HepG2 (cell line): Measurements from ENCODE around the gene ATOH8. TPM values are rescaled to one million over a fixed set of nuclear protein-coding genes. Genes with fewer than 3 reads are reported as not detected.

Source experiments
- ATAC-seq: fragments of 200-7000 bp; cut with Tn5 transposase; 3 replicates; pipeline ENCODE4 v1.9.1; 2020; ENCODE audit warnings: mild to moderate bottlenecking, moderate library complexity
- BruUV-seq: library from RNA; stranded (reverse); fragments of 400-500 nt; replicated peaks from 2 replicates; lab custom pipeline; 2021; lab: Mats Ljungman, UMichigan
- CTCF ChIA-PET: fragments of 300-600 bp; formaldehyde crosslinking; extraction: SDS; loops from one replicate; lab custom pipeline; 2021; ENCODE audit warnings: low total read pairs, inconsistent platforms, low intra/inter-chr PET ratio; lab: Yijun Ruan, JAX
- POLR2A ChIA-PET: fragments of 350-600 bp; sonication (Branson Sonifier 250); formaldehyde crosslinking; loops from one replicate; lab custom pipeline; 2020; ENCODE audit warnings: antibody characterized with exemption, inconsistent platforms; lab: Yijun Ruan, JAX
- DNase-seq: peaks from one replicate; pipeline ENCODE4 v3.0.0-alpha.2; 2015; ENCODE audit warnings: low spot score
- FAIRE-seq: peaks from 3 replicates; lab custom pipeline; 2011; peaks lifted over from hg19 to GRCh38; lab: Jason Lieb, UNC
- H2AFZ ChIP-seq: one replicate; pipeline ENCODE4 v1.6.1; 2011; ENCODE audit warnings: low read length, inconsistent platforms
- H3K27ac ChIP-seq: fragments of 300-600 bp; 3 replicates; pipeline ENCODE4 v1.8.0; 2011; ENCODE audit warnings: mixed run types, mild to moderate bottlenecking, mixed read lengths, low read length, inconsistent platforms; ENCODE audit not compliant: insufficient read depth; ENCODE audit errors: extremely low read length
- H3K27me3 ChIP-seq, 2 experiments: fragments of 200-600 bp in 1 of 2; 2 replicates in 1 of 2; 3 replicates in 1 of 2; pipeline versions ENCODE4 v1.6.0 to v1.8.0; 2011; ENCODE audit warnings: low read length in 2 of 2, mild to moderate bottlenecking in 2 of 2, moderate library complexity in 2 of 2, inconsistent platforms in 1 of 2; ENCODE audit not compliant: insufficient read depth in 2 of 2, control insufficient read depth in 1 of 2
- H3K36me3 ChIP-seq, 2 experiments: fragments of 200-600 bp in 1 of 2; replicated peaks in 1 of 2; 2 replicates in 1 of 2; 3 replicates in 1 of 2; pipeline versions ENCODE4 v1.5.1 to v1.8.0; 2011; ENCODE audit warnings: low read length in 2 of 2, inconsistent platforms in 1 of 2; ENCODE audit not compliant: insufficient read depth in 2 of 2, control insufficient read depth in 1 of 2
- H3K4me1 ChIP-seq: 2 replicates; pipeline ENCODE4 v1.5.1; 2012; ENCODE audit warnings: low read length, inconsistent platforms; ENCODE audit not compliant: insufficient read depth
- H3K4me2 ChIP-seq: 2 replicates; pipeline ENCODE4 v1.6.0; 2011; ENCODE audit warnings: low read depth, low read length, inconsistent platforms
- H3K4me3 ChIP-seq, 3 experiments: fragments of 200-600 bp in 1 of 3; sonication (generic), shearing (Covaris generic) in 1 of 3; replicated peaks in 1 of 3; 2 replicates each; pipeline ENCODE4 v1.5.1; 2011 to 2016; ENCODE audit warnings: low read length in 3 of 3, inconsistent platforms in 2 of 3, low read depth in 2 of 3, mild to moderate bottlenecking in 2 of 3, control low read depth in 1 of 3, mixed read lengths in 1 of 3; ENCODE audit not compliant: insufficient read depth in 1 of 3
- H3K79me2 ChIP-seq: one replicate; pipeline ENCODE4 v1.6.1; 2011; ENCODE audit warnings: low read length, inconsistent platforms; ENCODE audit not compliant: insufficient read depth
- H3K9ac ChIP-seq: 2 replicates; pipeline ENCODE4 v1.6.0; 2011; ENCODE audit warnings: mild to moderate bottlenecking, low read depth, low read length, inconsistent platforms; ENCODE audit not compliant: insufficient read depth
- H3K9me3 ChIP-seq: 2 replicates; pipeline ENCODE4 v1.5.1; 2012; ENCODE audit warnings: mild to moderate bottlenecking, low read length
- H4K20me1 ChIP-seq: 2 replicates; pipeline ENCODE4 v1.6.0; 2011; ENCODE audit warnings: inconsistent platforms, mild to moderate bottlenecking, low read length, moderate library complexity; ENCODE audit not compliant: insufficient read depth
- FOXA1 ChIP-seq, 2 experiments: fragments of 450-650 bp in 1 of 2; sonication (generic) in 1 of 2; formaldehyde crosslinking in 1 of 2; IDR thresholded peaks; 2 replicates each; pipeline versions ENCODE4 v1.4.0 to v1.6.1; 2016 to 2020; ENCODE audit warnings: missing genetic modification reagents in 1 of 2
- TSC22D2 ChIP-seq: sonication (generic); formaldehyde crosslinking; IDR thresholded peaks from 2 replicates; pipeline ENCODE4 v1.5.1; 2020; ENCODE audit warnings: missing genetic modification reagents, mild to moderate bottlenecking, borderline replicate concordance
- ZNF629 ChIP-seq: sonication (generic); formaldehyde crosslinking; conservative IDR thresholded peaks from 2 replicates; pipeline ENCODE4 v1.5.0; 2020; ENCODE audit warnings: missing genetic modification reagents
- ZNF747 ChIP-seq: sonication (generic); formaldehyde crosslinking; IDR thresholded peaks from 2 replicates; pipeline ENCODE4 v1.8.1; 2023; ENCODE audit warnings: missing genetic modification reagents, mild to moderate bottlenecking, borderline replicate concordance
- WGBS: methylation state at CpG from one replicate; pipeline ENCODE4 v1.1.6; 2017; ENCODE audit warnings: low lambda C conversion rate; 5-methylcytosine and 5-hydroxymethylcytosine counted together
- in situ Hi-C: cut with HindIII; loops from 2 replicates; pipeline ENCODE4 v1.10.0; 2017; ENCODE audit warnings: low pct_unique_long_range_greater_than_20kb; ENCODE audit not compliant: extremely low pct_ligation_motif_present
- intact Hi-C: fragments of 100-400 bp; cut with micrococcal nuclease; formaldehyde crosslinking; loops from one replicate; pipeline ENCODE4 v1.10.0; 2022; ENCODE audit not compliant: unreplicated experiment
- polyA plus RNA-seq, 8 experiments: library from polyadenylated mRNA; depleted of rRNA in 3 of 8; stranded (reverse) in 7 of 8; unstranded in 1 of 8; fragments of >200 nt; fragmentation: Illumina TruSeq in 4 of 8; extraction: Trizol in 4 of 8; gene quantifications; 2 replicates each; pipeline versions ENCODE4 v1.2.1 to v1.2.3, GENCODE V29; 2011 to 2016; ENCODE audit warnings: low read depth in 4 of 8, missing spikeins in 1 of 8, mixed read lengths in 1 of 8; ENCODE audit not compliant: insufficient read depth in 1 of 8
- total RNA-seq, 5 experiments: library from RNA; depleted of rRNA; stranded (reverse); fragments of >200 nt; fragmentation: Illumina TruSeq; extraction: Trizol; gene quantifications; 2 replicates each; pipeline ENCODE4 v1.2.3, GENCODE V29; 2016; ENCODE audit warnings: low read depth in 1 of 5
- TF ChIP-seq, protein P1 (sequence below): sonication (generic); formaldehyde crosslinking; IDR thresholded peaks from 2 replicates; pipeline ENCODE4 v1.5.0; 2020; ENCODE audit warnings: mild to moderate bottlenecking, missing genetic modification reagents

Gene ATOH8
- total and polyA plus RNA-seq, 2 of the 13 experiments (the other 11 are each of a cell fraction or from before 2014, with no cell fraction given) = 0.13 to 0.61 TPM

DNA sequence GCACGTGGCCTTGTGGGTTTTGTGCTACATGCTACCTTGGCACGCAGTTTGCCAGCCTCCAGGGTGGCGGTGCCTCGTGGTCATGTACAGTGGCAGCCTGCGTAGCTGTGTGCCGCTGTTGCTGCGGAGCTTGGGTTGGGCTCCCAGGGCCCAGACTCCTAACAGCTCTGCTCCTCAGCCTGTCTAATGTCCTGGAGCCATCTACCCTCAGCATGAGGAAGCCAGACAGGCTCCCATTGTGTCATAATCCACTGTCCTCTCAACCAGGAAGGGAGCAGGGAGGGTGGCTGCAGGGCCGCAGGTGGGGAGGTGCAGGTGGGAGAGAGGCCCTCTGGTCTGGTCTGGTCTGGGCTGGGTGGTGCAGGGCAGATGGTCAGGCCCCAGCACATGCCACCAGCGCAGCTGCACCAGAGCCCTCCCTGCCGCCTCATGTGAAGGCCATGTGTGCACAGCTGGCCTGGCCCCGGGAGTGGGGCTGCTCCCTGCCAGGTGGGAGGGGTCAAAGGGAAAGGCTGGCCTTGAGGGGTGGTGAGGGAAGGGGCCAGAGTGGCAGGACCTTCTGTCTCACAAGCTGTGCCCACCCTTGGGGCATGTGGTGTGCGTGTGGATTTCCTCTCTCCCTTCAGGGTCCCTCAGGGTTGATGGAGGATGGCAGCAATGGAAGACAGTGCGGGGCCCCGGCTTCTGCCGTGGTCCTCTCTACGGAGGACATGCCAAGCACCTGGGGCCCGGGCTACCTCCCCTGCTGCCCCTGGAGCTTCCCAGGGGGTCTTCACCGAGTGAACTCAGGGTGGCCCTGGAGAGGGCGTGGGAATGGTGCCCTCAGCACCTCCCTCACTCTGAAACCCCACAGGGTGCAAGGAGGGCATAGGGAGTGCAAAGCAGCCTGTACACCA is 4.8 kb downstream of the ATOH8 start (continued):
- TF ChIP-seq FOXA1 (IDR thresholded peaks at IDR 0.05) (no peak), FOXA1 (CRISPR knock-in tag; IDR thresholded peaks at IDR 0.05) (peak; percentile 75)

DNA sequence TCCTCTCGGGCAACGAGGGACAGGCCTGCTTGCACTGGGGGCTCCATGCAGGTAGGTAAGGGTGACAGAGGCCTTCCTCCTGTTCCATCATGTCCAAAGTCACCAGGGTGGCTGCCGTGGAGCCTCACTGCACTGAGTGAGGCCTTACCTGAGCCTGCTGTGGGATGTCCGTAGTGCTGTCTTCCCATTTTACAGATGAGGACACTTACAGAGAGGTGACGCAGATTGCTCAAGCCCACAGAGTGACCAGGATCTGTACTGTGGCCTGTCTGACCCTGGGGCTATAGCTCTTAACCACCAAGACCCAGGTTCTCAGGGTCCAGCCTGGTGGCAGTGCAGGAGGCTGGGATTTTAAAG is 5.4 kb downstream of the ATOH8 start:
- Histone ChIP-seq H3K36me3 (no peaks in the 10 kb centered on the region), H3K4me3 (no peak overlapping the region), H3K9ac (no peak overlapping the region), H2AFZ (no peak overlapping the region), H3K4me1 (peaks cover 89% of the 10 kb centered on the region), H3K9me3 (no peaks in the 10 kb centered on the region), H4K20me1 (no peaks in the 10 kb centered on the region), H3K27me3 (peaks cover 5 to 18% of the 10 kb centered on the region in 2 experiments; a peak in 4 of 5 replicates), H3K4me2 (no peak overlapping the region), H3K27ac (no peak overlapping the region), H3K79me2 (no peaks in the 10 kb centered on the region)
- ChIA-PET CTCF (no interaction called here), POLR2A (no interaction called here)
- intact Hi-C loops = no loop called here
- ATAC-seq = no peak
- in situ Hi-C loops = no loop called here
- no TSS peak for BruUV-seq
- TF ChIP-seq TSC22D2 (CRISPR knock-in tag) = no peak
- TF ChIP-seq ZNF629 (CRISPR knock-in tag) = peak; percentile 74
- no peak for FAIRE-seq
- DNase-seq = no peak
- 82% methylated on average over 3 of the region's 5 CpGs for WGBS

DNA sequence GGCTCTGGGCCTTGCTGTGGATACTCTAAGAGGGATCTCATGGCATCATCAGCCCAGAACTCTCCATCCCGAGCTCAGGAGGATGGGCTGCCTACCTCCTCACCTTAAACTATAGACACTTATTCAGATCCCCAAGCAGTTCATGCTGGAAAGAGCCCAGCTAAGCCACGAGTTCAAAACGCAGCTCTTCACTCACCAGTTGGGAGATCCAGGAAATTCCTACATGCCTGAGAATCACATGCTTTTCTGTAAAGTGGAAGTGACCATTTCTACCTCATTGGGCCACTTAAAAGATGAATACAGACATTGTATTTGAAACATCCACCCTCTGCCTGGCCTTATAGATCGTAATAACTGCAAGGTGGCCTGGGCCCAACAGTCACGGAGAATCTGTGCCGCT is 6.6 kb downstream of the ATOH8 start:
- no peak overlapping the region for H3K9ac ChIP-seq
- H4K20me1 ChIP-seq = no peaks in the 10 kb centered on the region
- intact Hi-C loops (no loop called here), in situ Hi-C loops (no loop called here)
- ATAC-seq (no peak), DNase-seq (no peak), FAIRE-seq (no peak)
- TF ChIP-seq, protein P1, sequence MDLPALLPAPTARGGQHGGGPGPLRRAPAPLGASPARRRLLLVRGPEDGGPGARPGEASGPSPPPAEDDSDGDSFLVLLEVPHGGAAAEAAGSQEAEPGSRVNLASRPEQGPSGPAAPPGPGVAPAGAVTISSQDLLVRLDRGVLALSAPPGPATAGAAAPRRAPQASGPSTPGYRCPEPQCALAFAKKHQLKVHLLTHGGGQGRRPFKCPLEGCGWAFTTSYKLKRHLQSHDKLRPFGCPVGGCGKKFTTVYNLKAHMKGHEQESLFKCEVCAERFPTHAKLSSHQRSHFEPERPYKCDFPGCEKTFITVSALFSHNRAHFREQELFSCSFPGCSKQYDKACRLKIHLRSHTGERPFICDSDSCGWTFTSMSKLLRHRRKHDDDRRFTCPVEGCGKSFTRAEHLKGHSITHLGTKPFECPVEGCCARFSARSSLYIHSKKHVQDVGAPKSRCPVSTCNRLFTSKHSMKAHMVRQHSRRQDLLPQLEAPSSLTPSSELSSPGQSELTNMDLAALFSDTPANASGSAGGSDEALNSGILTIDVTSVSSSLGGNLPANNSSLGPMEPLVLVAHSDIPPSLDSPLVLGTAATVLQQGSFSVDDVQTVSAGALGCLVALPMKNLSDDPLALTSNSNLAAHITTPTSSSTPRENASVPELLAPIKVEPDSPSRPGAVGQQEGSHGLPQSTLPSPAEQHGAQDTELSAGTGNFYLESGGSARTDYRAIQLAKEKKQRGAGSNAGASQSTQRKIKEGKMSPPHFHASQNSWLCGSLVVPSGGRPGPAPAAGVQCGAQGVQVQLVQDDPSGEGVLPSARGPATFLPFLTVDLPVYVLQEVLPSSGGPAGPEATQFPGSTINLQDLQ (CRISPR knock-in tag) = 0 out of 2 replicates have a peak, but pooled peaks have one; percentile 4
- TF ChIP-seq ZNF747 (CRISPR knock-in tag) = no peak
- ChIA-PET POLR2A (interaction anchor here (0.7 to 1.7 kb wide), 3 partner anchors 9 to 165 kb away, joined by 5 to 11 read pairs (median 6); partner anchors contain the start of gene RNF181), CTCF (no interaction called here)
- no TSS peak for BruUV-seq
- WGBS = 67% methylated on average over 5 of the region's 6 CpGs
- peaks cover 0 to 10% of the 10 kb centered on the region in 2 experiments; a peak in 3 of 5 replicates for H3K27me3 ChIP-seq
- H3K9me3 ChIP-seq = no peaks in the 10 kb centered on the region
- no peak overlapping the region for H2AFZ ChIP-seq
- H3K36me3 ChIP-seq = no peaks in the 10 kb centered on the region
- no peak overlapping the region for H3K4me3 ChIP-seq
- H3K4me2 ChIP-seq = no peak overlapping the region
- H3K79me2 ChIP-seq = no peaks in the 10 kb centered on the region
- H3K4me1 ChIP-seq = peaks cover 79% of the 10 kb centered on the region
- H3K27ac ChIP-seq = no peak overlapping the region
